LoVo (cell line): ENCODE results near the gene SERAC1.
"Not testable (repeated sequence)": the region's sequence is repeated elsewhere in the genome, so short reads cannot be mapped to it uniquely, and the experiment has no call there.

ENCODE experiments used
- DNase-seq: peaks from one replicate; pipeline ENCODE4 v3.0.0-alpha.2; 2016; ENCODE audit warnings: low spot score

The SERAC1 gene

GRCh38 chr6:158174514-158174913, 6.5 kb upstream of the SERAC1 start:
- DNase-seq = no peak

GRCh38 chr6:158174024-158174423, 6.0 kb upstream of the SERAC1 start:
- no peak for DNase-seq

GRCh38 chr6:158172001-158172400, 3.9 kb upstream of the SERAC1 start:
- DNase-seq = no peak

GRCh38 chr6:158170656-158171081, 2.6 kb upstream of the SERAC1 start:
- no peak for DNase-seq

GRCh38 chr6:158169634-158170033, 1.6 kb upstream of the SERAC1 start:
- DNase-seq = not testable (repeated sequence)

GRCh38 chr6:158165919-158166416, 2.1 kb downstream of the SERAC1 start:
- DNase-seq = no peak

GRCh38 chr6:158164579-158165170, 3.4 kb downstream of the SERAC1 start:
- DNase-seq = no peak

GRCh38 chr6:158161566-158162254, 6.4 kb downstream of the SERAC1 start:
- DNase-seq = no peak

- DNase-seq = no peak
Measured at GRCh38 chr6:158160932-158161539, 7.0 kb downstream of the SERAC1 start.

- no peak for DNase-seq
Measured at GRCh38 chr6:158158748-158159147, 9.3 kb downstream of the SERAC1 start.

GRCh38 chr6:158158123-158158522, 9.9 kb downstream of the SERAC1 start:
- no peak for DNase-seq

GRCh38 chr6:158157064-158157764, 10.8 kb downstream of the SERAC1 start:
- DNase-seq = no peak

GRCh38 chr6:158154816-158155215, 13.2 kb downstream of the SERAC1 start:
- no peak for DNase-seq

- no peak for DNase-seq
Measured at GRCh38 chr6:158153576-158153975, 14.5 kb downstream of the SERAC1 start.

- DNase-seq = no peak
Measured at GRCh38 chr6:158152659-158153058, 15.4 kb downstream of the SERAC1 start.

GRCh38 chr6:158152025-158152424, 16.0 kb downstream of the SERAC1 start:
- not testable (repeated sequence) for DNase-seq

- DNase-seq = no peak
Measured at GRCh38 chr6:158150701-158151100, 17.4 kb downstream of the SERAC1 start.

- no peak for DNase-seq
Measured at GRCh38 chr6:158149641-158150040, 18.4 kb downstream of the SERAC1 start.

GRCh38 chr6:158143700-158144099, 24.4 kb downstream of the SERAC1 start:
- no peak for DNase-seq

GRCh38 chr6:158142789-158143188, 25.3 kb downstream of the SERAC1 start:
- no peak for DNase-seq

- DNase-seq = peak; percentile 37
Measured at GRCh38 chr6:158131926-158132325, 36.1 kb downstream of the SERAC1 start.

GRCh38 chr6:158125271-158125670, 42.8 kb downstream of the SERAC1 start:
- no peak for DNase-seq

- DNase-seq = no peak
Measured at GRCh38 chr6:158124288-158124687, 43.8 kb downstream of the SERAC1 start.
